Uterus (tissue), 4 donors: Measurements from ENCODE around the gene BIRC7. TPM values are rescaled to one million over a fixed set of nuclear protein-coding genes. Genes with fewer than 3 reads are reported as not detected.

Source experiments
- DNase-seq, 2 donors: peaks; one replicate each; pipeline ENCODE4 v3.0.0-alpha.2; 2019 to 2020
- H3K27ac ChIP-seq, 2 donors: fragments of 200-600 bp; sonication (generic); 1 replicate in 1 of 2; 2 replicates in 1 of 2; pipeline ENCODE4 v1.5.1; 2016 to 2018
- H3K27me3 ChIP-seq, 2 donors: fragments of 200-600 bp; sonication (generic); one replicate each; pipeline ENCODE4 v1.5.1; 2018 to 2019; ENCODE audit warnings: control low read depth in 1 of 2
- H3K36me3 ChIP-seq, 2 donors: fragments of 200-600 bp; sonication (generic); one replicate each; pipeline ENCODE4 v1.5.1; 2019; ENCODE audit warnings: control low read depth in 1 of 2
- H3K4me1 ChIP-seq, 2 donors: fragments of 200-600 bp; sonication (generic); one replicate each; pipeline ENCODE4 v1.5.1; 2018 to 2019; ENCODE audit warnings: control low read depth in 1 of 2
- H3K4me3 ChIP-seq, 2 donors: fragments of 200-600 bp; sonication (generic); 1 replicate in 1 of 2; 2 replicates in 1 of 2; pipeline ENCODE4 v1.5.1; 2018 to 2019; ENCODE audit warnings: mild to moderate bottlenecking in 1 of 2
- H3K9me3 ChIP-seq, 2 donors: fragments of 200-600 bp; sonication (generic); one replicate each; pipeline ENCODE4 v1.5.1; 2019; ENCODE audit warnings: control low read depth in 1 of 2
- CTCF ChIP-seq, 4 experiments: fragments of 200-600 bp in 2 of 4; fragments of 450-650 bp in 2 of 4; sonication (generic) in 2 of 4; IDR thresholded peaks; one replicate each; pipeline ENCODE4 v1.5.1; 2016 to 2019; ENCODE audit warnings: antibody characterized with exemption in 4 of 4, mild to moderate bottlenecking in 2 of 4, moderate library complexity in 1 of 4
- POLR2A ChIP-seq, 2 donors: fragments of 450-650 bp; IDR thresholded peaks; one replicate each; pipeline ENCODE4 v1.6.1; 2016; ENCODE audit warnings: antibody characterized with exemption in 2 of 2, mild to moderate bottlenecking in 1 of 2, moderate library complexity in 1 of 2
- intact Hi-C: fragments of 100-400 bp; cut with DNase I; formaldehyde crosslinking; loops from one replicate; pipeline ENCODE4 v1.15.1; 2023; ENCODE audit warnings: low total_unique reads
- total RNA-seq, 4 donors: library from RNA; depleted of rRNA in 3 of 4; stranded (reverse); fragments of >200 nt in 3 of 4; gene quantifications; one replicate each; pipeline versions ENCODE4 v1.1.0 to v1.2.4, GENCODE V29; 2014 to 2023
- donor health status: DM: yes; HTN: yes; CAD: no.

The BIRC7 gene
- total RNA-seq, 4 donors from 2014 or later, result not detected

GRCh38 chr20:63267691-63268090, 32.0 kb downstream of the BIRC7 start:
- H3K27me3 ChIP-seq, result peaks cover 0 to 5% of the 10 kb centered on the region in 2 donors
- intact Hi-C loops, result no loop called here
- no peaks in the 10 kb centered on the region for H3K36me3 ChIP-seq
- TF ChIP-seq CTCF (IDR thresholded peaks at IDR 0.05) (no peak), POLR2A (IDR thresholded peaks at IDR 0.05) (no peak)
- no peak overlapping the region for H3K27ac ChIP-seq
- no peaks in the 10 kb centered on the region for H3K4me1 ChIP-seq
- DNase-seq, result no peak
- no peak overlapping the region for H3K4me3 ChIP-seq
- H3K9me3 ChIP-seq, result no peaks in the 10 kb centered on the region

- Histone ChIP-seq H3K27ac (no peak overlapping the region), H3K4me1 (peaks cover 0 to under 1% of the 10 kb centered on the region in 2 donors), H3K9me3 (no peaks in the 10 kb centered on the region), H3K4me3 (no peak overlapping the region), H3K27me3 (peaks cover 0 to 5% of the 10 kb centered on the region in 2 donors), H3K36me3 (no peaks in the 10 kb centered on the region)
- DNase-seq, result no peak
- TF ChIP-seq POLR2A (IDR thresholded peaks at IDR 0.05), result no peak
- intact Hi-C loops, result no loop called here
Measured at GRCh38 chr20:63268256-63268655, 32.6 kb downstream of the BIRC7 start.

GRCh38 chr20:63268671-63269439, 33.1 kb downstream of the BIRC7 start:
- intact Hi-C loops, result no loop called here
- Histone ChIP-seq H3K27me3 (peaks cover 0 to 5% of the 10 kb centered on the region in 2 donors), H3K36me3 (no peaks in the 10 kb centered on the region), H3K4me1 (peaks cover 5 to 7% of the 10 kb centered on the region in 2 donors), H3K9me3 (no peaks in the 10 kb centered on the region), H3K27ac (no peak overlapping the region), H3K4me3 (no peak overlapping the region)
- TF ChIP-seq CTCF (IDR thresholded peaks at IDR 0.05) (no peak), POLR2A (IDR thresholded peaks at IDR 0.05) (no peak)
- no peak for DNase-seq

GRCh38 chr20:63269724-63270123, 34.0 kb downstream of the BIRC7 start:
- Histone ChIP-seq H3K27me3 (peaks cover 0 to 5% of the 10 kb centered on the region in 2 donors), H3K4me1 (peaks cover 7 to 16% of the 10 kb centered on the region in 2 donors), H3K9me3 (no peaks in the 10 kb centered on the region), H3K27ac (no peak overlapping the region), H3K36me3 (no peaks in the 10 kb centered on the region), H3K4me3 (no peak overlapping the region)
- intact Hi-C loops, result no loop called here
- no peak for TF ChIP-seq POLR2A (IDR thresholded peaks at IDR 0.05)
- no peak for TF ChIP-seq CTCF (IDR thresholded peaks at IDR 0.05)
- DNase-seq, result no peak

- H3K4me3 ChIP-seq, result no peak overlapping the region
- H3K4me1 ChIP-seq, result peaks cover 7 to 17% of the 10 kb centered on the region in 2 donors
- no peak for DNase-seq
- TF ChIP-seq POLR2A (IDR thresholded peaks at IDR 0.05) (no peak), CTCF (IDR thresholded peaks at IDR 0.05) (no peak)
- no peaks in the 10 kb centered on the region for H3K27me3 ChIP-seq
- intact Hi-C loops, result no loop called here
- H3K27ac ChIP-seq, result no peak overlapping the region
- H3K36me3 ChIP-seq, result no peaks in the 10 kb centered on the region
- no peaks in the 10 kb centered on the region for H3K9me3 ChIP-seq
Measured at GRCh38 chr20:63270606-63271325, 35.1 kb downstream of the BIRC7 start.
